HEK293 (cell line): ENCODE measurements around the gene RARS1.

Source experiments
- CTCF ChIA-PET: fragments of 350-600 bp; formaldehyde crosslinking; extraction: SDS; loops from one replicate; lab custom pipeline; 2021; ENCODE audit warnings: antibody characterized with exemption; lab: Yijun Ruan, JAX
- POLR2A ChIA-PET: fragments of 300-600 bp; formaldehyde crosslinking; extraction: SDS; loops from one replicate; lab custom pipeline; 2020; ENCODE audit warnings: antibody characterized with exemption, inconsistent platforms; lab: Yijun Ruan, JAX
- H3K27ac ChIP-seq: fragments of 200-500 bp; sonication (Bioruptor generic); 2 replicates; pipeline ENCODE4 v1.5.1; 2014; ENCODE audit warnings: low read depth, low read length, control low read depth, inconsistent platforms; ENCODE audit errors: extremely low read depth
- H3K36me3 ChIP-seq, 2 experiments: fragments of 200-500 bp in 1 of 2; sonication (Bioruptor generic) in 1 of 2; 1 replicate in 1 of 2; 2 replicates in 1 of 2; pipeline ENCODE4 v1.5.1; 2014 to 2017; ENCODE audit warnings: inconsistent platforms in 2 of 2, low read length in 2 of 2; ENCODE audit not compliant: control insufficient read depth in 2 of 2, insufficient read depth in 1 of 2
- H3K4me1 ChIP-seq: fragments of 200-500 bp; sonication (Bioruptor generic); 2 replicates; pipeline ENCODE4 v1.5.1; 2014; ENCODE audit warnings: mild to moderate bottlenecking, low read length, inconsistent platforms; ENCODE audit not compliant: control insufficient read depth, insufficient read depth
- H3K4me3 ChIP-seq: 2 replicates; pipeline ENCODE4 v1.5.1; 2011; ENCODE audit warnings: low read depth, mild to moderate bottlenecking, control low read depth, low read length, moderate library complexity
- H3K9me3 ChIP-seq: fragments of 200-500 bp; sonication (Bioruptor generic); 2 replicates; pipeline ENCODE4 v1.5.1; 2014; ENCODE audit warnings: low read depth, low read length, inconsistent platforms; ENCODE audit not compliant: control insufficient read depth, insufficient read depth
- KLF10 ChIP-seq: fragments of 450-650 bp; IDR thresholded peaks from 2 replicates; pipeline ENCODE4 v1.5.1; 2018; ENCODE audit warnings: missing biosample characterization, mild to moderate bottlenecking, missing genetic modification characterization
- MEIS1 ChIP-seq: sonication (generic); formaldehyde crosslinking; IDR thresholded peaks from 2 replicates; pipeline ENCODE4 v1.8.1; 2022; ENCODE audit warnings: missing genetic modification reagents, mild to moderate bottlenecking, borderline replicate concordance
- PRDM10 ChIP-seq: fragments of 450-650 bp; formaldehyde crosslinking; IDR thresholded peaks from 2 replicates; pipeline ENCODE4 v1.5.1; 2016; ENCODE audit warnings: missing biosample characterization, missing genetic modification characterization
- TRIM28 ChIP-seq: IDR thresholded peaks from 2 replicates; pipeline ENCODE4 v1.6.1; 2011; ENCODE audit warnings: low read length, control low read depth, borderline replicate concordance
- ZFP41 ChIP-seq: fragments of 450-650 bp; formaldehyde crosslinking; IDR thresholded peaks from 2 replicates; pipeline ENCODE4 v1.5.1; 2016; ENCODE audit warnings: missing biosample characterization, missing genetic modification characterization, borderline replicate concordance
- ZFP69B ChIP-seq: fragments of 450-650 bp; formaldehyde crosslinking; IDR thresholded peaks from 2 replicates; pipeline ENCODE4 v1.5.1; 2016; ENCODE audit warnings: missing biosample characterization, missing genetic modification characterization
- ZNF114 ChIP-seq: fragments of 450-650 bp; formaldehyde crosslinking; IDR thresholded peaks from 2 replicates; pipeline ENCODE4 v1.5.0; 2017; ENCODE audit warnings: missing biosample characterization, missing genetic modification characterization
- ZNF473 ChIP-seq: fragments of 450-650 bp; formaldehyde crosslinking; IDR thresholded peaks from 2 replicates; pipeline ENCODE4 v1.5.1; 2017; ENCODE audit warnings: missing biosample characterization, missing genetic modification characterization
- ZNF561 ChIP-seq: fragments of 450-650 bp; IDR thresholded peaks from 2 replicates; pipeline ENCODE4 v1.5.1; 2018; ENCODE audit warnings: missing biosample characterization, missing genetic modification characterization, borderline replicate concordance
- ZNF596 ChIP-seq: fragments of 450-650 bp; IDR thresholded peaks from 2 replicates; pipeline ENCODE4 v1.5.0; 2018; ENCODE audit warnings: missing biosample characterization, mild to moderate bottlenecking, missing genetic modification characterization, moderate library complexity
- ZNF624 ChIP-seq: fragments of 450-650 bp; formaldehyde crosslinking; IDR thresholded peaks from 2 replicates; pipeline ENCODE4 v1.5.1; 2017; ENCODE audit warnings: missing biosample characterization, missing genetic modification characterization
- ZNF639 ChIP-seq: fragments of 450-650 bp; formaldehyde crosslinking; IDR thresholded peaks from 2 replicates; pipeline ENCODE4 v1.5.1; 2016; ENCODE audit warnings: missing biosample characterization, missing genetic modification characterization
- ZNF791 ChIP-seq: fragments of 450-650 bp; formaldehyde crosslinking; IDR thresholded peaks from 2 replicates; pipeline ENCODE4 v1.5.1; 2016; ENCODE audit warnings: missing biosample characterization, missing genetic modification characterization
- ZNF843 ChIP-seq: fragments of 450-650 bp; formaldehyde crosslinking; IDR thresholded peaks from 2 replicates; pipeline ENCODE4 v1.5.1; 2016; ENCODE audit warnings: missing biosample characterization, missing genetic modification characterization
- TF ChIP-seq, protein P1 (sequence below): fragments of 450-650 bp; formaldehyde crosslinking; IDR thresholded peaks from 2 replicates; pipeline ENCODE4 v1.5.1; 2016; ENCODE audit warnings: missing biosample characterization, missing genetic modification characterization
- TF ChIP-seq, protein P2 (sequence below): fragments of 450-650 bp; formaldehyde crosslinking; IDR thresholded peaks from 2 replicates; pipeline ENCODE4 v1.5.1; 2016; ENCODE audit warnings: missing biosample characterization, missing genetic modification characterization
- TF ChIP-seq, protein P3 (sequence below): fragments of 450-650 bp; formaldehyde crosslinking; IDR thresholded peaks from 2 replicates; pipeline ENCODE4 v1.5.1; 2016; ENCODE audit warnings: missing biosample characterization, missing genetic modification characterization, borderline replicate concordance

The RARS1 gene

GRCh38 chr5:168460606-168461005 lies 25.7 kb upstream of the RARS1 start (continued):
- TF ChIP-seq, protein P1, sequence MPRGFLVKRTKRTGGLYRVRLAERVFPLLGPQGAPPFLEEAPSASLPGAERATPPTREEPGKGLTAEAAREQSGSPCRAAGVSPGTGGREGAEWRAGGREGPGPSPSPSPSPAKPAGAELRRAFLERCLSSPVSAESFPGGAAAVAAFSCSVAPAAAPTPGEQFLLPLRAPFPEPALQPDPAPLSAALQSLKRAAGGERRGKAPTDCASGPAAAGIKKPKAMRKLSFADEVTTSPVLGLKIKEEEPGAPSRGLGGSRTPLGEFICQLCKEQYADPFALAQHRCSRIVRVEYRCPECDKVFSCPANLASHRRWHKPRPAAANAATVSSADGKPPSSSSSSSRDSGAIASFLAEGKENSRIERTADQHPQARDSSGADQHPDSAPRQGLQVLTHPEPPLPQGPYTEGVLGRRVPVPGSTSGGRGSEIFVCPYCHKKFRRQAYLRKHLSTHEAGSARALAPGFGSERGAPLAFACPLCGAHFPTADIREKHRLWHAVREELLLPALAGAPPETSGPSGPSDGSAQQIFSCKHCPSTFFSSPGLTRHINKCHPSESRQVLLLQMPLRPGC (tag by site-specific recombination), result no peak
- TF ChIP-seq ZNF473 (tag by site-specific recombination), result no peak
- TF ChIP-seq KLF10 (tag by site-specific recombination), result no peak
- TF ChIP-seq ZFP41 (tag by site-specific recombination), result no peak
- TF ChIP-seq, all 188 proteins: peak for 0

- Histone ChIP-seq H3K4me1 (no peaks in the 10 kb centered on the region), H3K36me3 (peaks cover 5 to 38% of the 10 kb centered on the region in 2 experiments; a peak in 2 of 3 replicates), H3K4me3 (no peak overlapping the region), H3K9me3 (no peaks in the 10 kb centered on the region), H3K27ac (no peak overlapping the region)
- CTCF ChIA-PET, result interaction anchor here (0.6 to 1.8 kb wide), 2 partner anchors 12 to 23 kb away, joined by 4 read pairs; no protein-coding TSS in a partner anchor
- POLR2A ChIA-PET, result no interaction called here
- no peak for TF ChIP-seq ZNF114
- no peak for TF ChIP-seq ZNF639 (tag by site-specific recombination)
- TF ChIP-seq ZNF791 (tag by site-specific recombination), result no peak
- no peak for TF ChIP-seq ZNF624 (tag by site-specific recombination)
- TF ChIP-seq MEIS1 (CRISPR knock-in tag), result no peak
- TF ChIP-seq ZNF843, result no peak
- no peak for TF ChIP-seq PRDM10 (tag by site-specific recombination)
Measured at GRCh38 chr5:168463081-168463480, 23.2 kb upstream of the RARS1 start.

- CTCF ChIA-PET, result no interaction called here
- no peak for TF ChIP-seq TRIM28
- TF ChIP-seq, protein P2, sequence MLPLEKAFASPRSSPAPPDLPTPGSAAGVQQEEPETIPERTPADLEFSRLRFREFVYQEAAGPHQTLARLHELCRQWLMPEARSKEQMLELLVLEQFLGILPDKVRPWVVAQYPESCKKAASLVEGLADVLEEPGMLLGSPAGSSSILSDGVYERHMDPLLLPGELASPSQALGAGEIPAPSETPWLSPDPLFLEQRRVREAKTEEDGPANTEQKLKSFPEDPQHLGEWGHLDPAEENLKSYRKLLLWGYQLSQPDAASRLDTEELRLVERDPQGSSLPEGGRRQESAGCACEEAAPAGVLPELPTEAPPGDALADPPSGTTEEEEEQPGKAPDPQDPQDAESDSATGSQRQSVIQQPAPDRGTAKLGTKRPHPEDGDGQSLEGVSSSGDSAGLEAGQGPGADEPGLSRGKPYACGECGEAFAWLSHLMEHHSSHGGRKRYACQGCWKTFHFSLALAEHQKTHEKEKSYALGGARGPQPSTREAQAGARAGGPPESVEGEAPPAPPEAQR (tag by site-specific recombination), result no peak
- no peak for TF ChIP-seq ZFP69B (tag by site-specific recombination)
- TF ChIP-seq ZNF596 (tag by site-specific recombination), result no peak
- TF ChIP-seq, protein P3, sequence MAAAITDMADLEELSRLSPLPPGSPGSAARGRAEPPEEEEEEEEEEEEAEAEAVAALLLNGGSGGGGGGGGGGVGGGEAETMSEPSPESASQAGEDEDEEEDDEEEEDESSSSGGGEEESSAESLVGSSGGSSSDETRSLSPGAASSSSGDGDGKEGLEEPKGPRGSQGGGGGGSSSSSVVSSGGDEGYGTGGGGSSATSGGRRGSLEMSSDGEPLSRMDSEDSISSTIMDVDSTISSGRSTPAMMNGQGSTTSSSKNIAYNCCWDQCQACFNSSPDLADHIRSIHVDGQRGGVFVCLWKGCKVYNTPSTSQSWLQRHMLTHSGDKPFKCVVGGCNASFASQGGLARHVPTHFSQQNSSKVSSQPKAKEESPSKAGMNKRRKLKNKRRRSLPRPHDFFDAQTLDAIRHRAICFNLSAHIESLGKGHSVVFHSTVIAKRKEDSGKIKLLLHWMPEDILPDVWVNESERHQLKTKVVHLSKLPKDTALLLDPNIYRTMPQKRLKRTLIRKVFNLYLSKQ (tag by site-specific recombination), result no peak
- no peak for TF ChIP-seq ZNF561 (tag by site-specific recombination)
- no peak for TF ChIP-seq ZNF639 (tag by site-specific recombination)
- TF ChIP-seq, all 188 proteins: peak for 0
- peaks cover 0 to 38% of the 10 kb centered on the region in 2 experiments; a peak in 2 of 3 replicates for H3K36me3 ChIP-seq
Measured at GRCh38 chr5:168464214-168464613, 22.1 kb upstream of the RARS1 start.

More at GRCh38 chr5:168464214-168464613, 22.1 kb upstream of the RARS1 start:
- H3K4me1 ChIP-seq, result no peaks in the 10 kb centered on the region
- POLR2A ChIA-PET, result no interaction called here
- no peaks in the 10 kb centered on the region for H3K9me3 ChIP-seq
- no peak overlapping the region for H3K4me3 ChIP-seq
- H3K27ac ChIP-seq, result no peak overlapping the region
